Measurements from ENCODE around the gene RAB30.
A peak's percentile ranks its signal among the peaks of the same experiment; 100 is the strongest.

The RAB30 gene

DNA sequence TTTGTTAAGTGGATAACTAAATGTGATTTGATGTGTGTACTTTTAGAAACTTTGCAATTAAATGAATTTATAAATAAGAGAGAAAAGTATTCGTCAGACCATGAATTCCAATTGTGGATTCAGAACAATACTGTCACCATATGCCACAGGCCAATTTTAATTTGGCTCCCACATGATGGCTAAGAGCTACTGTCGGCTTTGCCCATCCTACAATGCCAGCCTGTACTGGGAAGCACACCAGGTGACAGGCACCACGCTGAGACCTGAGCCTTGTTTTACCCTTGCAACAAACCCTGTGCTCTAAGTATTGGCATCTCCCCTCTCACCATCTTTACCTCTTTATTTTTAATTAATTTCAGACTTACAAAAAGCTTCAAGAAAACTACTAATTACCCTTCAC lies 14.0 kb downstream of the RAB30 start:
- no peak for DNase-seq (ENCODE audit: extremely low read depth, low read depth)
- TF ChIP-seq, protein P1, sequence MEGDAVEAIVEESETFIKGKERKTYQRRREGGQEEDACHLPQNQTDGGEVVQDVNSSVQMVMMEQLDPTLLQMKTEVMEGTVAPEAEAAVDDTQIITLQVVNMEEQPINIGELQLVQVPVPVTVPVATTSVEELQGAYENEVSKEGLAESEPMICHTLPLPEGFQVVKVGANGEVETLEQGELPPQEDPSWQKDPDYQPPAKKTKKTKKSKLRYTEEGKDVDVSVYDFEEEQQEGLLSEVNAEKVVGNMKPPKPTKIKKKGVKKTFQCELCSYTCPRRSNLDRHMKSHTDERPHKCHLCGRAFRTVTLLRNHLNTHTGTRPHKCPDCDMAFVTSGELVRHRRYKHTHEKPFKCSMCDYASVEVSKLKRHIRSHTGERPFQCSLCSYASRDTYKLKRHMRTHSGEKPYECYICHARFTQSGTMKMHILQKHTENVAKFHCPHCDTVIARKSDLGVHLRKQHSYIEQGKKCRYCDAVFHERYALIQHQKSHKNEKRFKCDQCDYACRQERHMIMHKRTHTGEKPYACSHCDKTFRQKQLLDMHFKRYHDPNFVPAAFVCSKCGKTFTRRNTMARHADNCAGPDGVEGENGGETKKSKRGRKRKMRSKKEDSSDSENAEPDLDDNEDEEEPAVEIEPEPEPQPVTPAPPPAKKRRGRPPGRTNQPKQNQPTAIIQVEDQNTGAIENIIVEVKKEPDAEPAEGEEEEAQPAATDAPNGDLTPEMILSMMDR (IDR thresholded peaks at IDR 0.05; ENCODE audit: low read depth, low read length): no peak

DNA sequence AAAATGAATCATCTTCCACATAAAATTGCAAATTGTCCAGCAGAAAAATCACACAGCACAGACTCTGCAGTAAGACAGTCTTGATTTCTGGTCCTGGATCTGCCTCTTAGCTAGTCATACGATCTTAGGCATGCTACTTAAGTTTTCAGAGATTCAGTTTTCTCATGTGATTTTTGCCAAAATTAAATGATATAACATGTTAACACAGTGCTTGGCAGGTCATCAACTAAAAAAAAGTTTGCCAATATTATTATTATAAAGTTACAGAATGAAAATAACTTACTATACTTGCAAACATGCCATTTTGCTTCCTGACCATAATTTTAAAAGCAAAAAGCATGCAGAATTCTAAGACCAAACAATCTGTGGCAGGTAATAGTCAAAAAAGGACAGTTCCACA lies 15.1 kb downstream of the RAB30 start:
- TF ChIP-seq, protein P1 (IDR thresholded peaks at IDR 0.05; ENCODE audit: low read depth, low read length): no peak

DNA sequence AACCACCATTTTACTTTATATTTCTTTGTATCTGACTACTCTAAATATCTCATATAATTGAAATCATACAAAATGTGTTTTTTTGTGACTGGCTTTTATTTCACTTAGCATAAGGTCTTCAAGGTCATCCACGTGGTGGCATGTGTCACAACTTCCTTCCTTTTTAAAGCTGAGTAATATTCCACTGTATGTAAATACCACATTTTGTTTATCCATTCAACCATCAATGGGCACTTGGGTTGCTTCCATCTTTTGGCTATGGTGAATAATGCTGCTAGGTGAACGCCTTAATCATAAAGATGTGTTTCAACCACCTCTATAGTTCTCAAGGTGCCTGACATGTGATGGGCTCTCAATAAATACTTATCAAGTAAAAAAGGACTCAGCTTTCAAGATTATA lies 15.5 kb downstream of the RAB30 start:
- TF ChIP-seq, protein P1 (IDR thresholded peaks at IDR 0.05; ENCODE audit: low read depth, low read length): no peak
- no peak for DNase-seq (ENCODE audit: extremely low read depth, low read depth)

More for the DNA sequence above, 15.1 kb downstream of the RAB30 start:
- no peak for DNase-seq (ENCODE audit: extremely low read depth, low read depth)

DNA sequence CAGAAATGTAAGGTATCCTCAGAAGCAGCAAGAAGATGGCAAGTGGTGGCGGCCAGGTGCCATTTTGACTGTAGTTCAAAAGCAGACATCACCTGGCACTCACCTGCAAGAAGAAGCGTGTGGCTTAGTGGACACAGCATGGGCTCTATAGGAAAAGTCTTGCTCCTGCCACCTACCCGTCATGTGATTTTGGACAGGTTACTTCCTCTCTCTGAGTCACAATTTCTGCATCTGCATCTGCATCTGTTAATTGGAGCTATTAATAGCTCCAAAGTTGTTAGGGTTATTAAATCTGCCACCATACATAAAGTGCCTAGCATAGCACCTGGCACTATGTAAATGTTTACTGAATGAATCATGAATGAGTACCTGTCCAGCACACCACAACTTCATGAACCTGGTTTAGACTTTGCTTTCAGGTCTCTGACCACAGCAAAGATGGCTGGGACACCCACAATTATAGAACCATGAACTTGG lies 16.8 kb downstream of the RAB30 start:
- no peak for DNase-seq (ENCODE audit: extremely low read depth, low read depth)
- TF ChIP-seq, protein P1 (IDR thresholded peaks at IDR 0.05; ENCODE audit: low read depth, low read length): no peak

DNA sequence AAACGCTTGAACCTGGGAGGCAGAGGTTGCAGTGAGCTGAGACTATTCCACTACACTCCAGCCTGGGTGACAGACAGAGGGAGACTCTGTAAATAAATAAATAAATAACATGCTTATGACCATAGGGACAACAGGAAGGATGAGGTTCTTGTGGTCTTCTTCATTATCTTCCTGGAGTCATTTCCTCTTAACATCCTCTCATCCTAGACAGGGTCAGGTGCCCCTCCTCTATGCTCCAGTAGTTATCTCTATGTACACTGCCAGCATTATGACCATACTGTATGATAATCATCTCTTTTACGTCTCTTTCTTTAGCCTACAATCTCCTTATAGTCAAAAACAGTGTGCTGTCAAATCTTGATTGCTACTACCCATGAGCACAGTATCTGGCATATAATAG lies 17.7 kb downstream of the RAB30 start:
- DNase-seq (ENCODE audit: extremely low read depth, low read depth): no peak
- TF ChIP-seq, protein P1 (IDR thresholded peaks at IDR 0.05; ENCODE audit: low read depth, low read length): no peak

DNA sequence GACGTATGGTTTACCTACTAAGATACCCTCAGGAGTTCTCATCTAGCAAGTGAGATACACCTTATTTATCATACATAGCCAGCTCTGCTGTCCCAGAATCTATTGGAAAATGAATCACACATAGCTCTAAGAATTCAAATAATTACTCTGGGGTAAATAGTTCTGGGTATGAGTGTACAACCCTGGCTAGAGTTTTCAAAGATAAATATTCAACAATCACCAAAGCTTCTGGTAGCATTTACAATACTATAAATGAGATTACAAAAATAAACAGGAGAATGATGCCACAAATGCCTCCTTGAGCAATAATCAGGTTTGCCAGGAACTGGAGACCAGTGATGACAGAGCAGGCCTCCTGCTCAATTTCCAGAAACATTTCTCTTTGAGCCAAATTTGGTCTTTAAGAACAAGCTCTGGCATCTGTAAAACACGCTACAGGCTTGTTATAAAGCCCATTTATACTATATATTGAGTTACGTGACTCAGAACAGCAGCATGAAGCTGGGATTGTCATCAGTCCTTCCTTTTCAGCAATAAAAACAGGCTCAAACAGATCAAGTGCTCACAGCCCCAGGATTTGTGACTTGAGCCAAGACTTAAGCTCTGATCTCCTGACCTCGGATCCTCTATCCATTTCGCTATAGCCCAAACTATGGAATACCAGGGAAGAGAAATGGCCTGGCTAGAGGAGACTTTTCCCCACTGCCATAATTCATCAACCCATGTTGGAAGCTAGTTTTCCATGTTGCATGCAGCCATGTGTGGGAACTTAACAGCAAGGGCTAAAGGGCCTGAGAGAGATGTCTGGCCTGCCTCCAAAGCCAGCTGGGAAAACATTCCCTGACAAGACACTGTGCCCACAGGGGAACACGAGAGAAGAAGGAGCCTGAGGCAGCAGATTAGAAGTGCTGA lies 19.7 kb downstream of the RAB30 start:
- TF ChIP-seq, protein P1 (IDR thresholded peaks at IDR 0.05; ENCODE audit: low read depth, low read length): no peak
- peak; percentile 97 for DNase-seq (ENCODE audit: extremely low read depth, low read depth)

DNA sequence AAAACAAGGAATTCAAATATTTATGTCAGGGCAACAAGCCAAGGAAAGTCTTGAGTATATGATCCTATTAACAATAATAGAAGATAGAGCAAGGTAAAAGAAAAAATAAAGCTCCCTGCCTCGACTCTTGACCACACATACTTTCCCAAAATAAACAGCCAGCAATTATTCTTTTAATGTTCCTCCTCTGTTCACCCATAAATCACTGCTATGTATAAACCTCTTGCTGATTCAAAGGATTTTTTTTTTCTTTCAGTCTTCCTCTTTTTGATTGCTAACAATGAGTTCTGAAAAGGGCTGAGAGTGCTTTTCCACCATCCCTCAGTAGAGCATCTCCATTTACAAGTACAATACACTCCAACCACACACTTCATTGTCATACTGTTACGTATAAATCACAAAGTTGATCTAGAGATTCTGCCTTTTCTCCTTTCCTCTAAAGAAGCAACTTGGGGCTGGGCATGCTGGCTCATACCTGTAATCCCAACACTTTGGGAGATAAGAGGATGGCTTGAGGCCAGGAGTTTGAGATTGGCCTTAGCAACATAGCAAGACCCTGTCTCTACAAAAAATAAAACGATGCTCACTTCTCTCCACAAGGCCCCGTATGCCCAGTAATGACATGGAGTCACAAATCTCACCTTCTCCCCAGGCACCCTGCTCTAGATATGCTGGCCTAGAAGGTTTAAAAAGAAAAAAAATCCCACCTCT lies 24.0 kb downstream of the RAB30 start:
- DNase-seq (ENCODE audit: extremely low read depth, low read depth): no peak
- TF ChIP-seq, protein P1 (IDR thresholded peaks at IDR 0.05; ENCODE audit: low read depth, low read length): no peak
